Stomach (tissue), 9 donors: Measurements from ENCODE around the gene OR51A7. TPM values are rescaled to one million over a fixed set of nuclear protein-coding genes. Genes with fewer than 3 reads are reported as not detected.
"Not testable (repeated sequence)": the region's sequence is repeated elsewhere in the genome, so short reads cannot be mapped to it uniquely, and the experiment has no call there.

Experiments
- DNase-seq, 2 donors: peaks; one replicate each; pipeline versions ENCODE4 v3.0.0 to v3.0.0-alpha.2; 2013 to 2019
- H3K27ac ChIP-seq, 5 donors: fragments of 200-600 bp in 4 of 5; sonication (generic) in 4 of 5; one replicate each; pipeline ENCODE4 v1.5.1; 2013 to 2019; ENCODE audit warnings: mild to moderate bottlenecking in 1 of 5, moderate library complexity in 1 of 5
- H3K27me3 ChIP-seq, 3 donors: fragments of 200-600 bp; sonication (generic); one replicate each; pipeline ENCODE4 v1.5.1; 2017 to 2019; ENCODE audit warnings: mixed run types in 1 of 3
- H3K36me3 ChIP-seq, 4 donors: fragments of 200-600 bp; sonication (generic); 1 replicate in 3 of 4; 2 replicates in 1 of 4; pipeline ENCODE4 v1.5.1; 2016 to 2019
- H3K4me1 ChIP-seq, 4 donors: fragments of 200-600 bp; sonication (generic); one replicate each; pipeline ENCODE4 v1.5.1; 2016 to 2019
- H3K4me3 ChIP-seq, 4 donors: fragments of 200-600 bp; sonication (generic) in 3 of 4; one replicate each; pipeline ENCODE4 v1.5.1; 2016 to 2019; ENCODE audit warnings: mild to moderate bottlenecking in 1 of 4
- H3K9me3 ChIP-seq, 4 donors: fragments of 200-600 bp; sonication (generic); one replicate each; pipeline ENCODE4 v1.5.1; 2016 to 2019
- CTCF ChIP-seq, 7 experiments: fragments of 450-650 bp in 4 of 7; fragments of 200-600 bp in 3 of 7; sonication (generic) in 3 of 7; IDR thresholded peaks; one replicate each; pipeline ENCODE4 v1.5.1; 2016 to 2019; ENCODE audit warnings: antibody characterized with exemption in 7 of 7, control low read depth in 2 of 7, mild to moderate bottlenecking in 1 of 7
- EP300 ChIP-seq: sonication (generic); formaldehyde crosslinking; IDR thresholded peaks from one replicate; pipeline ENCODE4 v1.6.1; 2017; ENCODE audit warnings: antibody characterized with exemption
- POLR2A ChIP-seq, 4 donors: fragments of 450-650 bp; IDR thresholded peaks; one replicate each; pipeline ENCODE4 v1.6.1; 2016; ENCODE audit warnings: antibody characterized with exemption in 4 of 4, control low read depth in 2 of 4, mild to moderate bottlenecking in 1 of 4, moderate library complexity in 1 of 4
- POLR2AphosphoS5 ChIP-seq, 3 donors: sonication (generic); formaldehyde crosslinking; IDR thresholded peaks; one replicate each; pipeline ENCODE4 v1.6.1; 2016; ENCODE audit warnings: antibody characterized with exemption in 3 of 3
- WGBS, 5 donors: extraction: QIAGEN DNeasy Blood & Tissue Kit in 3 of 5; methylation state at CpG; one replicate each; pipeline versions ENCODE4 v1.1.5 to v1.1.7; 2013 to 2018; 5-methylcytosine and 5-hydroxymethylcytosine counted together
- intact Hi-C: fragments of 100-400 bp; cut with DNase I; formaldehyde crosslinking; loops from one replicate; pipeline ENCODE4 v1.15.1; 2023; ENCODE audit warnings: low total_unique reads
- polyA plus RNA-seq, 3 donors: library from polyadenylated mRNA; stranded (reverse); fragments of 200-250 nt; gene quantifications; one replicate each; pipeline ENCODE4 v1.2.3, GENCODE V29; 2013
- total RNA-seq, 5 donors: library from RNA; depleted of rRNA; stranded (reverse); fragments of >200 nt; gene quantifications; one replicate each; pipeline versions ENCODE4 v1.1.0 to v1.2.3, GENCODE V29; 2014 to 2016
- donor health status: healthy with polysubstance abuse.
- donor health status: Bipolar disorder and iron deficiency.
- donor health status: healthy.

OR51A7 gene
- total and polyA plus RNA-seq, 8 donors = not detected

GRCh38 chr11:4924239-4924638 lies 20.7 kb downstream of the OR51A7 start, which contains the start of gene OR51G1:
Gene OR51G1 (minus strand): TSS chr11:4924339. CDS start chr11:4924339, 0 bp downstream.
- intact Hi-C loops = no loop called here
- H3K27ac ChIP-seq = no peak within 1 kb of the TSS
- no peaks in the 10 kb centered on the region for H3K4me1 ChIP-seq
- no peak for DNase-seq
- no peaks in the 10 kb centered on the region for H3K27me3 ChIP-seq
- H3K4me3 ChIP-seq = no peak within 1 kb of the TSS
- H3K9me3 ChIP-seq = no peaks in the 10 kb centered on the region
- 78 to 100% (median 87%) methylated on average over 1 of the region's 1 CpG for WGBS, 5 donors
- no peak for TF ChIP-seq POLR2AphosphoS5 (IDR thresholded peaks at IDR 0.05)
- TF ChIP-seq POLR2A (IDR thresholded peaks at IDR 0.05) = no peak
- no peak for TF ChIP-seq CTCF (IDR thresholded peaks at IDR 0.05)
- no peak for TF ChIP-seq EP300
- H3K36me3 ChIP-seq = no peaks in the 10 kb centered on the region

- DNase-seq = no peak
- H3K4me1 ChIP-seq = no peaks in the 10 kb centered on the region
- no peaks in the 10 kb centered on the region for H3K9me3 ChIP-seq
- no peak overlapping the region for H3K4me3 ChIP-seq
- H3K36me3 ChIP-seq = no peaks in the 10 kb centered on the region
- no peak for TF ChIP-seq POLR2AphosphoS5 (IDR thresholded peaks at IDR 0.05)
- TF ChIP-seq CTCF (IDR thresholded peaks at IDR 0.05) = no peak
- TF ChIP-seq EP300 = no peak
- no peak for TF ChIP-seq POLR2A (IDR thresholded peaks at IDR 0.05)
- no peak overlapping the region for H3K27ac ChIP-seq
- intact Hi-C loops = no loop called here
- H3K27me3 ChIP-seq = no peaks in the 10 kb centered on the region
Observed at GRCh38 chr11:4926608-4927007, 23.0 kb downstream of the OR51A7 start.

GRCh38 chr11:4932751-4933150 lies 29.2 kb downstream of the OR51A7 start:
- WGBS, 5 donors = 75 to 78% (median 77%) methylated on average over 4 of the region's 4 CpGs
- Histone ChIP-seq H3K27ac (no peak overlapping the region), H3K36me3 (no peaks in the 10 kb centered on the region)

GRCh38 chr11:4936745-4937144 lies 33.2 kb downstream of the OR51A7 start:
- 69 to 82% (median 74%) methylated on average over 3 of the region's 3 CpGs for WGBS, 5 donors
- Histone ChIP-seq H3K27me3 (no peaks in the 10 kb centered on the region), H3K4me1 (no peaks in the 10 kb centered on the region), H3K4me3 (no peak overlapping the region), H3K36me3 (no peaks in the 10 kb centered on the region), H3K9me3 (no peaks in the 10 kb centered on the region), H3K27ac (no peak overlapping the region)
- intact Hi-C loops = no loop called here
- no peak for TF ChIP-seq EP300
- no peak for TF ChIP-seq CTCF (IDR thresholded peaks at IDR 0.05)
- TF ChIP-seq POLR2A (IDR thresholded peaks at IDR 0.05) = no peak
- TF ChIP-seq POLR2AphosphoS5 (IDR thresholded peaks at IDR 0.05) = no peak
- no peak for DNase-seq

More at GRCh38 chr11:4932751-4933150, 29.2 kb downstream of the OR51A7 start:
- DNase-seq = no peak
- no peaks in the 10 kb centered on the region for H3K9me3 ChIP-seq
- H3K4me3 ChIP-seq = no peak overlapping the region
- intact Hi-C loops = no loop called here
- no peak for TF ChIP-seq EP300
- no peak for TF ChIP-seq POLR2AphosphoS5 (IDR thresholded peaks at IDR 0.05)
- no peak for TF ChIP-seq POLR2A (IDR thresholded peaks at IDR 0.05)
- H3K27me3 ChIP-seq = no peaks in the 10 kb centered on the region
- H3K4me1 ChIP-seq = no peaks in the 10 kb centered on the region

- no peak for DNase-seq
- H3K4me3 ChIP-seq = no peak within 1 kb of the TSS
- no peaks in the 10 kb centered on the region for H3K36me3 ChIP-seq
- no peaks in the 10 kb centered on the region for H3K4me1 ChIP-seq
- intact Hi-C loops = no loop called here
- H3K27ac ChIP-seq = no peak within 1 kb of the TSS
- no peaks in the 10 kb centered on the region for H3K9me3 ChIP-seq
- TF ChIP-seq POLR2A (IDR thresholded peaks at IDR 0.05) (no peak), CTCF (IDR thresholded peaks at IDR 0.05) (no peak), POLR2AphosphoS5 (IDR thresholded peaks at IDR 0.05) (no peak), EP300 (no peak)
- no peaks in the 10 kb centered on the region for H3K27me3 ChIP-seq
Observed at GRCh38 chr11:4947505-4947904, 43.9 kb downstream of the OR51A7 start, which contains the start of gene OR51A4. Gene OR51A4 (minus strand): TSS chr11:4947605. CDS start chr11:4947100, 505 bp downstream.

GRCh38 chr11:4955613-4956012 lies 52.0 kb downstream of the OR51A7 start, which contains the start of gene OR51A2:
Gene OR51A2 (minus strand): TSS chr11:4955713. CDS start chr11:4955713, 0 bp downstream.
- DNase-seq, H3K9me3 ChIP-seq, H3K4me1 ChIP-seq, H3K4me3 ChIP-seq, intact Hi-C loops, H3K36me3 ChIP-seq, H3K27ac ChIP-seq, H3K27me3 ChIP-seq: not testable (repeated sequence)
- WGBS, 5 donors = 66 to 80% (median 76%) methylated on average over 2 of the region's 2 CpGs
